Heart left ventricle (tissue), 16 donors: Measurements from ENCODE around the gene ID3. TPM values are rescaled to one million over a fixed set of nuclear protein-coding genes. Genes with fewer than 3 reads are reported as not detected.

Experiments
- ATAC-seq, 4 donors: fragments of 200-7000 bp; cut with Tn5 transposase; one replicate each; pipeline ENCODE4 v1.9.1; 2020 to 2022; ENCODE audit warnings: moderate library complexity in 4 of 4, mild to moderate bottlenecking in 3 of 4, moderate number of reproducible peaks in 1 of 4
- DNase-seq, 5 donors: peaks; one replicate each; pipeline ENCODE4 v3.0.0-alpha.2; 2020
- H3K27ac ChIP-seq, 12 donors: fragments of 200-600 bp; sonication (generic) in 4 of 12; one replicate each; pipeline versions ENCODE4 v1.5.0 to v1.8.0; 2016 to 2022; ENCODE audit warnings: mild to moderate bottlenecking in 2 of 12
- H3K27me3 ChIP-seq, 9 donors: fragments of 200-600 bp; sonication (generic) in 2 of 9; one replicate each; pipeline versions ENCODE4 v1.5.1 to v1.8.0; 2016 to 2022; ENCODE audit warnings: mild to moderate bottlenecking in 3 of 9
- H3K36me3 ChIP-seq, 9 donors: fragments of 200-600 bp; sonication (generic) in 2 of 9; one replicate each; pipeline versions ENCODE4 v1.5.0 to v1.8.0; 2018 to 2022; ENCODE audit warnings: mild to moderate bottlenecking in 2 of 9
- H3K4me1 ChIP-seq, 12 donors: fragments of 200-600 bp; sonication (generic) in 4 of 12; one replicate each; pipeline versions ENCODE4 v1.5.0 to v1.8.0; 2016 to 2022; ENCODE audit warnings: mild to moderate bottlenecking in 3 of 12
- H3K4me3 ChIP-seq, 12 donors: fragments of 200-600 bp; sonication (generic) in 4 of 12; one replicate each; pipeline versions ENCODE4 v1.5.0 to v1.8.0; 2017 to 2022; ENCODE audit warnings: mild to moderate bottlenecking in 9 of 12, moderate library complexity in 4 of 12
- H3K9me3 ChIP-seq, 12 donors: fragments of 200-600 bp; sonication (generic) in 4 of 12; one replicate each; pipeline versions ENCODE4 v1.5.0 to v1.8.0; 2016 to 2022; ENCODE audit warnings: mild to moderate bottlenecking in 1 of 12
- CTCF ChIP-seq, 12 donors: fragments of 200-600 bp; sonication (generic) in 4 of 12; IDR thresholded peaks; one replicate each; pipeline versions ENCODE4 v1.5.0 to v1.8.0; 2018 to 2022; ENCODE audit warnings: antibody characterized with exemption in 12 of 12, mild to moderate bottlenecking in 5 of 12
- POLR2A ChIP-seq, 2 donors: fragments of 450-650 bp; IDR thresholded peaks; one replicate each; pipeline ENCODE4 v1.6.1; 2017; ENCODE audit warnings: antibody characterized with exemption in 2 of 2, mild to moderate bottlenecking in 2 of 2, moderate library complexity in 2 of 2
- WGBS, 4 donors: extraction: QIAGEN DNeasy Blood & Tissue Kit in 2 of 4; methylation state at CpG; one replicate each; pipeline versions ENCODE4 v1.1.5 to v1.1.7; 2013 to 2018; 5-methylcytosine and 5-hydroxymethylcytosine counted together
- intact Hi-C, 10 donors: fragments of 100-400 bp; cut with DNase I; formaldehyde crosslinking; loops; one replicate each; pipeline versions ENCODE4 v1.11.1 to v1.14.2; 2022
- polyA plus RNA-seq, 2 donors: library from polyadenylated mRNA; stranded (reverse); fragments of 200-250 nt; gene quantifications; one replicate each; pipeline ENCODE4 v1.2.3, GENCODE V29; 2013
- total RNA-seq, 9 donors: library from RNA; depleted of rRNA in 2 of 9; stranded (reverse); fragments of >200 nt in 2 of 9; fragmentation: NEBNext Ultra II Directional in 3 of 9; extraction: Animal tissue kit (Norgen Biotek cat#: 25700) in 3 of 9; gene quantifications; one replicate each; pipeline versions ENCODE4 v1.1.0 to v1.2.4, GENCODE V29; 2016 to 2023
- donor health status: ischemic (EF 13 %, LVEDD 7.1; RV severe dilation, severe dysfunction).
- donor health status: healthy with polysubstance abuse.
- donor health status: DM: no; HTN: yes; CAD: no.
- donor health status: DM: no; HTN: no; CAD: no.
- donor health status: ischemic (EF 25% LVEDD 6.9; RV normal size, moderate dysfunction).
- donor health status: ischemic (EF 25% LVEDD 5.7; RV mildly dilated, moderate dysfunction).
- donor health status: healthy.
- donor health status: DM: yes; HTN: yes; CAD: no.
- donor health status: ischemic (EF 35%, LVEDD 5.7; RV mildly dilated, moderate dysfunction).
- donor health status: nonischemic (EF 11% LVEDD 7.7; RV severe dilation, severe dysfunction).
- donor health status: DM: yes; HTN: yes; CAD: no.
- donor health status: PGD.
- donor health status: ischemic (EF 29% LVEDD 5.4; RV normal size, mild dysfunction).
- donor health status: nonischemic (EF 23%, LVEDD 6.1; RV moderate dilation, normal function).

Gene ID3
- total and polyA plus RNA-seq, 11 donors = 55.3 to 185 (median 91.0) TPM

GRCh38 chr1:23533246-23534023, 25.9 kb downstream of the ID3 start:
- ATAC-seq = peak in 1 of 4 donors; percentile 27
- 85 to 91% (median 89%) methylated on average over 6 of the region's 6 CpGs for WGBS, 4 donors
- no peaks in the 10 kb centered on the region for H3K9me3 ChIP-seq
- DNase-seq = no peak
- H3K4me1 ChIP-seq = peaks cover 7 to 57% (median 18%) of the 10 kb centered on the region in 12 donors
- no peak for TF ChIP-seq POLR2A (IDR thresholded peaks at IDR 0.05)
- no peak for TF ChIP-seq CTCF (IDR thresholded peaks at IDR 0.05)
- intact Hi-C loops = loop anchor here in 3 of 10 donors (2.0 to 10.0 kb wide), 4 partner anchors 35 to 239 kb away; partner anchors contain the start of gene HNRNPR (in 1 of the 3)
- H3K36me3 ChIP-seq = no peaks in the 10 kb centered on the region
- H3K27ac ChIP-seq = peak overlapping the region in 1 of 12 donors; percentile 73
- H3K4me3 ChIP-seq = no peak overlapping the region
- peaks cover 0 to 14% (median 0%) of the 10 kb centered on the region in 9 donors for H3K27me3 ChIP-seq

- peaks cover 7 to 74% (median 25%) of the 10 kb centered on the region in 12 donors for H3K4me1 ChIP-seq
These were observed 27.7 kb downstream of the ID3 start for GRCh38 chr1:23531562-23532094.

GRCh38 chr1:23530747-23531561, 28.3 kb downstream of the ID3 start, which contains the start of gene E2F2:
E2F2 (minus strand) TSS chr1:23531233; CDS start chr1:23530793, 440 bp downstream.
- intact Hi-C loops = loop anchor here in 2 of 10 donors (5.0 to 10.0 kb wide), 3 partner anchors 34 to 236 kb away; partner anchors contain the start of gene HNRNPR (in 1 of the 2)

More at GRCh38 chr1:23531562-23532094, 27.7 kb downstream of the ID3 start:
- TF ChIP-seq POLR2A (IDR thresholded peaks at IDR 0.05) (peak in 1 of 2 donors; percentile 29), CTCF (IDR thresholded peaks at IDR 0.05) (no peak)
- Histone ChIP-seq H3K9me3 (no peaks in the 10 kb centered on the region), H3K4me3 (peak overlapping the region in 9 of 12 donors; percentile 49 to 74 (median 58)), H3K27ac (peak overlapping the region in 3 of 12 donors; percentile 10 to 45 (median 24)), H3K36me3 (no peaks in the 10 kb centered on the region), H3K27me3 (peaks cover 0 to 14% (median 0%) of the 10 kb centered on the region in 9 donors)
- 40 to 46% (median 42%) methylated on average over 5 of the region's 5 CpGs for WGBS, 4 donors
- DNase-seq (no peak), ATAC-seq (no peak)
- intact Hi-C loops = loop anchor here in 3 of 10 donors (2.0 to 10.0 kb wide), 4 partner anchors 33 to 237 kb away; partner anchors contain the start of gene HNRNPR (in 1 of the 3)

More at GRCh38 chr1:23530747-23531561, 28.3 kb downstream of the ID3 start, which contains the start of gene E2F2:
- Histone ChIP-seq H3K27ac (peak within 1 kb of the TSS in 3 of 12 donors; percentile 10 to 45 (median 24)), H3K4me3 (peak within 1 kb of the TSS; percentile 26 to 74 (median 54)), H3K9me3 (no peaks in the 10 kb centered on the region), H3K36me3 (no peaks in the 10 kb centered on the region), H3K4me1 (peaks cover 7 to 80% (median 25%) of the 10 kb centered on the region in 12 donors), H3K27me3 (peaks cover 0 to 14% (median 0%) of the 10 kb centered on the region in 9 donors)
- ATAC-seq (peak; percentile 76 to 93 (median 82)), DNase-seq (peak; percentile 81 to 92 (median 89))
- WGBS, 4 donors = 0% methylated on average over 44 to 85 of the region's 85 CpGs
- peak in 3 of 12 donors; percentile 14 to 30 (median 20) for TF ChIP-seq CTCF (IDR thresholded peaks at IDR 0.05)
- no peak for TF ChIP-seq POLR2A (IDR thresholded peaks at IDR 0.05)
